ENCODE data around the gene ANKEF1. TPM values are rescaled to one million over a fixed set of nuclear protein-coding genes. Genes with fewer than 3 reads are reported as not detected.

The ANKEF1 gene
- total and polyA plus RNA-seq, 3 experiments from 2014 or later: 2.3 to 8.4 (median 2.6) TPM

GRCh38 chr20:9996944-9997343 is 37.8 kb upstream of the ANKEF1 start:
- POLR2A ChIA-PET: no interaction called here
- no peak for DNase-seq
- Histone ChIP-seq H3K27ac (ENCODE audit: low read depth, low read length) (no peak overlapping the region), H3K27me3 (ENCODE audit: insufficient read depth, low read length, poor library complexity, severe bottlenecking) (peaks cover 4% of the 10 kb centered on the region), H3K4me3 (ENCODE audit: low read length) (no peak overlapping the region), H3K36me3 (ENCODE audit: insufficient read depth, low read length) (no peaks in the 10 kb centered on the region), H3K9me3 (ENCODE audit: low read length) (no peaks in the 10 kb centered on the region), H3K4me1 (ENCODE audit: insufficient read depth, low read length) (no peaks in the 10 kb centered on the region)
- Mint-ChIP-seq H3K9me3 (peaks cover 0 to 6% (median 5%) of the 10 kb centered on the region in 5 donors), H3K4me1 (no peaks in the 10 kb centered on the region), H3K4me3 (no peak overlapping the region), H3K36me3 (peaks cover 0 to 6% (median 4%) of the 10 kb centered on the region in 3 donors), H3K27ac (no peak overlapping the region), H3K27me3 (peaks cover 7 to 15% of the 10 kb centered on the region in 2 donors)
- CTCF ChIA-PET: no interaction called here

GRCh38 chr20:9999645-10000044 is 35.1 kb upstream of the ANKEF1 start:
- Mint-ChIP-seq H3K4me3 (no peak overlapping the region), H3K27ac (no peak overlapping the region), H3K36me3 (peaks cover 0 to 4% (median 2%) of the 10 kb centered on the region in 3 donors), H3K27me3 (peaks cover 3 to 11% of the 10 kb centered on the region in 2 donors), H3K4me1 (no peaks in the 10 kb centered on the region), H3K9me3 (peaks cover 0 to 4% (median 3%) of the 10 kb centered on the region in 5 donors)
- Histone ChIP-seq H3K27me3 (ENCODE audit: insufficient read depth, low read length, poor library complexity, severe bottlenecking) (peaks cover 4% of the 10 kb centered on the region), H3K9me3 (ENCODE audit: low read length) (no peaks in the 10 kb centered on the region), H3K4me1 (ENCODE audit: insufficient read depth, low read length) (no peaks in the 10 kb centered on the region), H3K27ac (ENCODE audit: low read depth, low read length) (no peak overlapping the region), H3K36me3 (ENCODE audit: insufficient read depth, low read length) (no peaks in the 10 kb centered on the region), H3K4me3 (ENCODE audit: low read length) (no peak overlapping the region)
- DNase-seq: no peak
- ChIA-PET CTCF (no interaction called here), POLR2A (no interaction called here)

GRCh38 chr20:10002866-10003265 is 31.9 kb upstream of the ANKEF1 start:
- no peaks in the 10 kb centered on the region for H3K36me3 Mint-ChIP-seq
- H3K36me3 ChIP-seq (ENCODE audit: insufficient read depth, low read length): no peaks in the 10 kb centered on the region
- DNase-seq: no peak
- H3K4me3 Mint-ChIP-seq: no peak overlapping the region
- ChIA-PET POLR2A (no interaction called here), CTCF (no interaction called here)
- no peaks in the 10 kb centered on the region for H3K4me1 ChIP-seq (ENCODE audit: insufficient read depth, low read length)
- H3K9me3 ChIP-seq (ENCODE audit: low read length): no peaks in the 10 kb centered on the region
- H3K27me3 Mint-ChIP-seq: peaks cover 7 to 17% of the 10 kb centered on the region in 2 donors
- peaks cover 4% of the 10 kb centered on the region for H3K27me3 ChIP-seq (ENCODE audit: insufficient read depth, low read length, poor library complexity, severe bottlenecking)
- no peaks in the 10 kb centered on the region for H3K9me3 Mint-ChIP-seq
- no peaks in the 10 kb centered on the region for H3K4me1 Mint-ChIP-seq
- H3K27ac Mint-ChIP-seq: no peak overlapping the region
- H3K27ac ChIP-seq (ENCODE audit: low read depth, low read length): no peak overlapping the region
- no peak overlapping the region for H3K4me3 ChIP-seq (ENCODE audit: low read length)

GRCh38 chr20:10004900-10005299 is 29.9 kb upstream of the ANKEF1 start:
- Histone ChIP-seq H3K9me3 (ENCODE audit: low read length) (no peaks in the 10 kb centered on the region), H3K4me3 (ENCODE audit: low read length) (no peak overlapping the region), H3K4me1 (ENCODE audit: insufficient read depth, low read length) (no peaks in the 10 kb centered on the region), H3K27me3 (ENCODE audit: insufficient read depth, low read length, poor library complexity, severe bottlenecking) (peaks cover under 1% of the 10 kb centered on the region), H3K36me3 (ENCODE audit: insufficient read depth, low read length) (no peaks in the 10 kb centered on the region), H3K27ac (ENCODE audit: low read depth, low read length) (no peak overlapping the region)
- H3K36me3 Mint-ChIP-seq: no peaks in the 10 kb centered on the region
- H3K27me3 Mint-ChIP-seq: peaks cover 6 to 23% of the 10 kb centered on the region in 2 donors
- H3K27ac Mint-ChIP-seq: no peak overlapping the region
- H3K4me3 Mint-ChIP-seq: no peak overlapping the region
- no peak for DNase-seq
- ChIA-PET CTCF (no interaction called here), POLR2A (no interaction called here)
- H3K9me3 Mint-ChIP-seq: no peaks in the 10 kb centered on the region
- H3K4me1 Mint-ChIP-seq: no peaks in the 10 kb centered on the region

- DNase-seq: no peak
- Histone ChIP-seq H3K9me3 (ENCODE audit: low read length) (no peaks in the 10 kb centered on the region), H3K4me3 (ENCODE audit: low read length) (no peak overlapping the region), H3K27me3 (ENCODE audit: insufficient read depth, low read length, poor library complexity, severe bottlenecking) (no peaks in the 10 kb centered on the region), H3K4me1 (ENCODE audit: insufficient read depth, low read length) (no peaks in the 10 kb centered on the region), H3K27ac (ENCODE audit: low read depth, low read length) (no peak overlapping the region), H3K36me3 (ENCODE audit: insufficient read depth, low read length) (no peaks in the 10 kb centered on the region)
- Mint-ChIP-seq H3K27me3 (peaks cover 6 to 26% of the 10 kb centered on the region in 2 donors), H3K27ac (no peak overlapping the region), H3K4me1 (no peaks in the 10 kb centered on the region), H3K4me3 (no peak overlapping the region), H3K36me3 (no peaks in the 10 kb centered on the region), H3K9me3 (no peaks in the 10 kb centered on the region)
- POLR2A ChIA-PET: no interaction called here
- CTCF ChIA-PET: no interaction called here
Measured at GRCh38 chr20:10005885-10006284, 28.9 kb upstream of the ANKEF1 start.

- CTCF ChIA-PET: no interaction called here
- no peaks in the 10 kb centered on the region for H3K9me3 Mint-ChIP-seq
- H3K27ac Mint-ChIP-seq: no peak overlapping the region
Measured at GRCh38 chr20:10006447-10007090, 28.2 kb upstream of the ANKEF1 start.

GRCh38 chr20:10007158-10007557 is 27.6 kb upstream of the ANKEF1 start:
- Mint-ChIP-seq H3K4me3 (no peak overlapping the region), H3K27me3 (peaks cover 6 to 22% of the 10 kb centered on the region in 2 donors), H3K9me3 (no peaks in the 10 kb centered on the region), H3K27ac (no peak overlapping the region), H3K4me1 (no peaks in the 10 kb centered on the region), H3K36me3 (no peaks in the 10 kb centered on the region)
- Histone ChIP-seq H3K9me3 (ENCODE audit: low read length) (no peaks in the 10 kb centered on the region), H3K4me1 (ENCODE audit: insufficient read depth, low read length) (no peaks in the 10 kb centered on the region), H3K36me3 (ENCODE audit: insufficient read depth, low read length) (no peaks in the 10 kb centered on the region), H3K27ac (ENCODE audit: low read depth, low read length) (no peak overlapping the region), H3K4me3 (ENCODE audit: low read length) (no peak overlapping the region), H3K27me3 (ENCODE audit: insufficient read depth, low read length, poor library complexity, severe bottlenecking) (no peaks in the 10 kb centered on the region)
- POLR2A ChIA-PET: no interaction called here
- DNase-seq: no peak
- CTCF ChIA-PET: no interaction called here

More at GRCh38 chr20:10006447-10007090, 28.2 kb upstream of the ANKEF1 start:
- Histone ChIP-seq H3K36me3 (ENCODE audit: insufficient read depth, low read length) (no peaks in the 10 kb centered on the region), H3K4me1 (ENCODE audit: insufficient read depth, low read length) (no peaks in the 10 kb centered on the region), H3K27me3 (ENCODE audit: insufficient read depth, low read length, poor library complexity, severe bottlenecking) (no peaks in the 10 kb centered on the region), H3K4me3 (ENCODE audit: low read length) (no peak overlapping the region), H3K27ac (ENCODE audit: low read depth, low read length) (no peak overlapping the region), H3K9me3 (ENCODE audit: low read length) (no peaks in the 10 kb centered on the region)
- Mint-ChIP-seq H3K36me3 (no peaks in the 10 kb centered on the region), H3K4me1 (no peaks in the 10 kb centered on the region), H3K4me3 (no peak overlapping the region), H3K27me3 (peaks cover 6 to 25% of the 10 kb centered on the region in 2 donors)
- POLR2A ChIA-PET: no interaction called here
- DNase-seq: no peak

GRCh38 chr20:10007747-10008146 is 27.0 kb upstream of the ANKEF1 start:
- Mint-ChIP-seq H3K4me3 (no peak overlapping the region), H3K9me3 (no peaks in the 10 kb centered on the region), H3K27ac (no peak overlapping the region), H3K4me1 (no peaks in the 10 kb centered on the region), H3K36me3 (no peaks in the 10 kb centered on the region), H3K27me3 (peaks cover 6 to 22% of the 10 kb centered on the region in 2 donors)
- DNase-seq: no peak
- CTCF ChIA-PET: no interaction called here
- POLR2A ChIA-PET: no interaction called here
- no peaks in the 10 kb centered on the region for H3K9me3 ChIP-seq (ENCODE audit: low read length)
- H3K4me1 ChIP-seq (ENCODE audit: insufficient read depth, low read length): no peaks in the 10 kb centered on the region
- H3K27ac ChIP-seq (ENCODE audit: low read depth, low read length): no peak overlapping the region
- no peak overlapping the region for H3K4me3 ChIP-seq (ENCODE audit: low read length)
- H3K27me3 ChIP-seq (ENCODE audit: insufficient read depth, low read length, poor library complexity, severe bottlenecking): no peaks in the 10 kb centered on the region
- H3K36me3 ChIP-seq (ENCODE audit: insufficient read depth, low read length): no peaks in the 10 kb centered on the region

Data from CD8-positive, alpha-beta memory T cell (primary cell).